Astrocyte (in vitro differentiated cells and primary cell): Measurements from ENCODE around the gene GFRA1.

Source experiments
- CTCF ChIP-seq: IDR thresholded peaks from 2 replicates; pipeline ENCODE4 v1.5.1; 2011; ENCODE audit warnings: low read depth, mild to moderate bottlenecking, inconsistent platforms, low read length, moderate library complexity; ENCODE audit not compliant: insufficient read depth
- EZH2 ChIP-seq: IDR thresholded peaks from 2 replicates; pipeline ENCODE4 v1.6.1; 2012; ENCODE audit warnings: mild to moderate bottlenecking, low read length, inconsistent platforms; ENCODE audit not compliant: insufficient read depth

- TF ChIP-seq CTCF = no peak
- no peak for TF ChIP-seq EZH2
Measured at GRCh38 chr10:116268976-116269375, 4.0 kb downstream of the GFRA1 start.
